Thymus (tissue), 14 donors: ENCODE results near the gene LCA5L. TPM values are rescaled to one million over a fixed set of nuclear protein-coding genes. Genes with fewer than 3 reads are reported as not detected.
A peak's percentile ranks its signal among the peaks of the same experiment; 100 is the strongest.

Experiments
- DNase-seq, 9 donors: peaks; one replicate each; pipeline ENCODE4 v3.0.0-alpha.2; 2013; ENCODE audit warnings: low spot score in 9 of 9, low read depth in 6 of 9, missing footprints in 1 of 9
- H3K27ac ChIP-seq, 2 donors: one replicate each; pipeline ENCODE4 v1.5.1; 2013; ENCODE audit warnings: control low read depth in 1 of 2, low read depth in 1 of 2, low read length in 1 of 2, mild to moderate bottlenecking in 1 of 2, moderate library complexity in 1 of 2
- H3K27me3 ChIP-seq, 2 donors: one replicate each; pipeline ENCODE4 v1.5.1; 2013; ENCODE audit warnings: low read length in 1 of 2; ENCODE audit not compliant: control insufficient read depth in 2 of 2, insufficient read depth in 1 of 2
- H3K36me3 ChIP-seq, 2 donors: one replicate each; pipeline ENCODE4 v1.5.1; 2013; ENCODE audit warnings: low read length in 1 of 2, mild to moderate bottlenecking in 1 of 2, moderate library complexity in 1 of 2; ENCODE audit not compliant: control insufficient read depth in 2 of 2, insufficient read depth in 2 of 2
- H3K4me1 ChIP-seq, 2 donors: one replicate each; pipeline ENCODE4 v1.5.1; 2013; ENCODE audit warnings: low read length in 2 of 2; ENCODE audit not compliant: control insufficient read depth in 2 of 2, insufficient read depth in 2 of 2
- H3K4me3 ChIP-seq, 2 donors: one replicate each; pipeline ENCODE4 v1.5.1; 2013; ENCODE audit warnings: low read length in 2 of 2, control low read depth in 1 of 2, mild to moderate bottlenecking in 1 of 2
- H3K9me3 ChIP-seq, 2 donors: one replicate each; pipeline ENCODE4 v1.5.1; 2013; ENCODE audit warnings: low read length in 1 of 2, mild to moderate bottlenecking in 1 of 2; ENCODE audit not compliant: control insufficient read depth in 2 of 2, insufficient read depth in 1 of 2
- WGBS: extraction: QIAGEN DNeasy Blood & Tissue Kit; methylation state at CpG from one replicate; pipeline ENCODE4 v1.1.7; 2013; 5-methylcytosine and 5-hydroxymethylcytosine counted together
- long read RNA-seq, 10 donors: transcript quantifications; one replicate each; lab custom pipeline, GENCODE V29; 2026
- polyA plus RNA-seq: library from polyadenylated mRNA; stranded (reverse); fragments of 200-250 nt; gene quantifications from one replicate; pipeline ENCODE4 v1.2.3, GENCODE V29; 2013
- total RNA-seq: library from RNA; stranded (reverse); fragments of 120-200 nt; gene quantifications from one replicate; pipeline ENCODE4 v1.2.4, GENCODE V29; 2013
- donor health status: healthy.

Gene LCA5L
- total RNA-seq (1.6 TPM), polyA plus RNA-seq (2.5 TPM)
- long read RNA-seq, donor 1: 0 reads
- long read RNA-seq, donor 2: 0 reads
- long read RNA-seq, donor 3, partial matches to known transcripts: 0 of 1 reads
- long read RNA-seq, donor 3, other reads (novel, unspliced or antisense): 0 of 1 reads
- long read RNA-seq, donor 4: 0 reads
- long read RNA-seq, donor 5: 0 reads
- long read RNA-seq, donor 6: 0 reads
- long read RNA-seq, donor 7: 0 reads
- long read RNA-seq, donor 8: 0 reads
- long read RNA-seq, donor 9: 0 reads
- long read RNA-seq, donor 10: 0 reads

GRCh38 chr21:39445321-39446269 lies at the start of gene LCA5L:
TSS of gene LCA5L (minus strand) at chr21:39445778. CDS start at chr21:39428493, 17,285 bp downstream.
- H3K4me3 ChIP-seq: peak within 1 kb of the TSS; percentile 76 to 79
- H3K36me3 ChIP-seq: no peaks in the 10 kb centered on the region
- H3K4me1 ChIP-seq: peaks cover 8% of the 10 kb centered on the region in 2 donors
- H3K27me3 ChIP-seq: peaks cover 0 to 4% of the 10 kb centered on the region in 2 donors
- H3K27ac ChIP-seq: peak within 1 kb of the TSS; percentile 74 to 90
- no peaks in the 10 kb centered on the region for H3K9me3 ChIP-seq
- peak; percentile 53 to 94 (median 81) for DNase-seq
- under 1% methylated on average over 83 of the region's 83 CpGs for WGBS

DNA sequence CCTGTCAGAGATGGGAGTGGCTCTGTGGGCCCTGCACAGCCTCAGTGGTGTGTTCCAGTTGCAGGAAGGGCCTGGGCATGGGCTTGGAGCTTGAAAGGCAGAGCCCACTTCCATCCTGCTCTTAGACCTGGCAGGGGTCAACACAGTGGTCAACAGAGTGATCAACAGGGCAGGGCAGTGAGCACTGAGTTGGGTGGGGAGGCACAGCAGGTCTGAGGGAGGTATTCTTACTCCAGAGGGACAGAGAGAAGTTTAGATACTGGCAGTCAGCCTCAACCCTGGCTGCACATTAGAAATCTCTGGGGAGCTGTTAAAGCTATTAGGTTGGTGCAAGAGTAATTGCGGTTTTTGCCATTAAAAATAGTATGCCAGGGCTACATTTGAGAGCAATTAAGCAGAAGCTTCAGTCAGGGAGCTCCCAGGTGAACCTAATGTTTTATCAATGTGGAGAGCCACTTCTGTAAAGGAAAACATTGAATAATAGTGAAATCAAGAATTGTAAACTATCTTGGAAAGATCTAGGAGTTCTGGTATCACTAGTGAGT lies 43.9 kb upstream of the LCA5L start:
- Histone ChIP-seq H3K27ac (no peak overlapping the region), H3K4me3 (no peak overlapping the region), H3K4me1 (no peaks in the 10 kb centered on the region), H3K36me3 (no peaks in the 10 kb centered on the region), H3K27me3 (no peaks in the 10 kb centered on the region), H3K9me3 (no peaks in the 10 kb centered on the region)
- 93% methylated on average over 1 of the region's 1 CpG for WGBS
- DNase-seq: no peak

- 95% methylated on average over 6 of the region's 6 CpGs for WGBS
- no peaks in the 10 kb centered on the region for H3K9me3 ChIP-seq
- no peak overlapping the region for H3K27ac ChIP-seq
- H3K36me3 ChIP-seq: no peaks in the 10 kb centered on the region
- H3K4me1 ChIP-seq: no peaks in the 10 kb centered on the region
- DNase-seq: no peak
- H3K4me3 ChIP-seq: no peak overlapping the region
- H3K27me3 ChIP-seq: no peaks in the 10 kb centered on the region
These were observed 39.2 kb upstream of the LCA5L start for GRCh38 chr21:39484711-39485276.

DNA sequence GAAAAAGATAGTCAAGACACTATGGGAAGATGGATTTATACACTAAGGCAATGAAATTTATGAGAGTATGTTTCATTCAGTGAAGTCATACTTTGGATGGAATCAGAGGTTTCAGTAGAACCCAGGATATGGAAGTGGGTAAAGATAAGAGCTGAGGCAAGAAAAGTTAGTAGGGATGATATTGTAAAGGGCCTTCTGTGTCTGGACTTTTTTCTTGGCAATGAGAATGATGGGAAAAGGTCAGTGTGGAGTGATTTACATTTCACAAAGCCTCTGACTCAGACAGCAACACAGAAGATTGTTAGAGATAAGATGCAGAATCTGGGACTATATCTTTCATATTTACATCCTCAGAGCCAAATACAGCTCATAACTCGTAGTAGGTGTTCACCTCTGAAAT lies 38.3 kb upstream of the LCA5L start:
- H3K4me3 ChIP-seq: no peak overlapping the region
- WGBS: 92% methylated on average over 1 of the region's 1 CpG
- DNase-seq: no peak
- no peaks in the 10 kb centered on the region for H3K4me1 ChIP-seq
- no peaks in the 10 kb centered on the region for H3K27me3 ChIP-seq
- no peaks in the 10 kb centered on the region for H3K9me3 ChIP-seq
- H3K36me3 ChIP-seq: no peaks in the 10 kb centered on the region
- H3K27ac ChIP-seq: no peak overlapping the region

DNA sequence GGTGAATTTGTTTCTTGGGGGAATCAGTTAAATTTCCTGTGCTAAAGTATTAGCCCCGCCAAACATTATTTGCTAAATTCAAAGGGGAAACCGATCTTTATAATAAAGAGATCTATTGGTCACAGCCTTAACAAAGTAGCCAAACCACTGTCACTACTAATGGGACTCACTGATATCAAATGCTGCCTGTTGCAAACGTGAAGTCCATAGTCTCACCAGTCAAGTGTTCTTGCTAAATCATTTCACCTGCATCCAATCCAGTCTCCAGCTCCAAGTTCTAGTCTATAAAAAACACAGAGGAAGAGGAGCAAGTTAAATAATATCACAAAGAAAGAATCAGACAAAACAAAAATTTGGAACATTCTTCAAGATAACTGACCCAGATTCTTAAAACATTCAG lies 36.3 kb upstream of the LCA5L start:
- Histone ChIP-seq H3K27ac (no peak overlapping the region), H3K27me3 (no peaks in the 10 kb centered on the region), H3K36me3 (no peaks in the 10 kb centered on the region), H3K4me3 (no peak overlapping the region), H3K4me1 (no peaks in the 10 kb centered on the region), H3K9me3 (no peaks in the 10 kb centered on the region)
- DNase-seq: no peak
- WGBS: 98% methylated on average over 3 of the region's 3 CpGs

DNA sequence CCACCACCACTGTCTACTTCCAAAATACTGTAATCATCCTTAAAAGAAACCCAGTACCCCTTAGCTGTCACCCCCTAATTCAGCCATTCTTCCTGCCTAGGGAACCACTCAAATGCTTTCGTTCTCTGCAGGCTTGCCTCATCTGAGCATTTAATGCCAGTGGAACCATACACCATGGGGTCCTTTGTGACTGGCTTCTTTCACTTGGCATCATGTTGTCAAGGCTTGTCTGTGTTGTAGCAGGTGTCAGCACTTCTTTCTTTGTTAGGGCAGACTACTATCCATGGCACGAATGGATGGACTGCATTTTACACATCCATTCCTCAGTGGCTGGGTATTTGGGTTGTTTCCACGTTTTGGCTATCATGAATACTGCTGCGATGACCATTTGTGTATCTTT lies 34.7 kb upstream of the LCA5L start:
- WGBS: 97% methylated on average over 4 of the region's 4 CpGs

DNA sequence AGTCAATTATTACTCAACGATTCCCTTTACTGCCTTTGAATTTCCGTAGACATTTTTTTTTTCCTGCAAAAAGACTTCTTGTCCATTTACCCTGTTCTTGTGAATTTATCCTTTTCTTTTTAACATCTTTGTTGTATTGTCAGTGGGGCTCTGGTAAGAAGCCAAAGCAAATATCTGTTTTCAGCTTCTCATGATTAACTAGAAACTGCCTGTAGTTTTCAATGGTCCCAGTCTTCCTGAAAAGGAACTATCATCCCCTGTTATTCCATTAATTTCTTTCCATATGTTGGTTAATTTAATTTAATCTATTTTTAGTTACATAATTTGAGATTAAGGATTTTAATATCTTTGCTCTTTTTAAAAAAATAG lies 34.2 kb upstream of the LCA5L start:
- Histone ChIP-seq H3K9me3 (no peaks in the 10 kb centered on the region), H3K27me3 (no peaks in the 10 kb centered on the region), H3K4me1 (no peaks in the 10 kb centered on the region), H3K4me3 (no peak overlapping the region), H3K36me3 (no peaks in the 10 kb centered on the region), H3K27ac (no peak overlapping the region)
- DNase-seq: no peak
- 47% methylated on average over 2 of the region's 2 CpGs for WGBS

More for the DNA sequence above, 34.7 kb upstream of the LCA5L start:
- DNase-seq: no peak
- Histone ChIP-seq H3K4me3 (no peak overlapping the region), H3K27ac (no peak overlapping the region), H3K27me3 (no peaks in the 10 kb centered on the region), H3K9me3 (no peaks in the 10 kb centered on the region), H3K4me1 (no peaks in the 10 kb centered on the region), H3K36me3 (no peaks in the 10 kb centered on the region)

DNA sequence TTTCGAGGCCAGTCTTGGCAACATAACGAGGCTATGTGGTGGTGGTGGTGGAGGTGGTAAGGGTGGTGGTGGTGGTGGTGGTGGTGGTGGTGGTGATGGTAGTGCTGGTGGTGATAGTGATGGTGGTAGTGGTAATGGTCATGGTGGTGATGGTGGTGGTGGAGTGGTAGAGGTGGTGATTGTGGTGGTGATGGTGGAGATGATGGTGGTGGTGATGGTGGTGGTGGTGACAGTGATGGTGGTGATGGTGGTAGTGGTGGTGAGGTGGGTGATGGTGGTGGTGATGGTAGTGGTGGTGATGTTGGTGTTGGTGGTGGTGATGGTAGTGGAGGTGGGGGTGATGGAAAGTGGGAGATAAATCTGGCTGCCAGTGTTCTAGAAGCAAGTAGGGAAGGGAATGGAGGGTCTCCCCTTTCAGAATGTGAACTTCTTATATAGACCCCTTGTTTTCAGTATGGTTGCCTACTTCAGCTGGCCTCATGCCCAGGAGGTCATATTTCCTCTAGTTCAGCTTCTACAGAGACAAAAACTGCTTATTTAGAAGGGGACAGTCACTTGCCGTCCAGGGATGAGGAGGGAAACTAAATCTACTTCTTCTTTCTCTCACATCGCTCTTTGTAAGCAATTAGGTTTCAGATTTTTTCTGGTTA lies 33.7 kb upstream of the LCA5L start:
- no peak overlapping the region for H3K27ac ChIP-seq
- no peaks in the 10 kb centered on the region for H3K4me1 ChIP-seq
- no peak overlapping the region for H3K4me3 ChIP-seq
- H3K36me3 ChIP-seq: no peaks in the 10 kb centered on the region
- H3K9me3 ChIP-seq: no peaks in the 10 kb centered on the region
- no peaks in the 10 kb centered on the region for H3K27me3 ChIP-seq
- DNase-seq: no peak
- 96% methylated on average over 4 of the region's 4 CpGs for WGBS
